ENCODE data around the gene GRIK4.

GRCh38 chr11:120744016-120744994 lies 232.8 kb downstream of the GRIK4 start:
- TF ChIP-seq TEAD4 (IDR thresholded peaks at IDR 0.05; ENCODE audit: borderline replicate concordance, insufficient read depth) (no peak), CTCF (IDR thresholded peaks at IDR 0.05) (no peak), POLR2AphosphoS5 (IDR thresholded peaks at IDR 0.05; ENCODE audit: low read depth, low read length) (no peak), REST (IDR thresholded peaks at IDR 0.05; ENCODE audit: low read depth, low read length) (no peak), MXI1 (IDR thresholded peaks at IDR 0.05; ENCODE audit: low read depth, low read length) (no peak), ELF1 (IDR thresholded peaks at IDR 0.05) (no peak), SIN3A (IDR thresholded peaks at IDR 0.05; ENCODE audit: borderline replicate concordance, low read depth, low read length) (no peak), JUND (IDR thresholded peaks at IDR 0.05) (no peak), RCOR1 (IDR thresholded peaks at IDR 0.05; ENCODE audit: low read length) (peak; percentile 12; the same call in 1 of the 2 replicates), CHD2 (IDR thresholded peaks at IDR 0.05; ENCODE audit: low read length, partially characterized antibody) (peak; percentile 49)

All from SK-N-SH (cell line).